GM19043 (cell line): Measurements from ENCODE around the gene BCL7B.
"Not testable (repeated sequence)": the region's sequence is repeated elsewhere in the genome, so short reads cannot be mapped to it uniquely, and the experiment has no call there.

Experiments
- ATAC-seq: cut with Tn5 transposase; IDR thresholded peaks from one replicate; pipeline ENCODE4 v1.9.1; 2021; ENCODE audit warnings: low read depth; ENCODE audit not compliant: unreplicated experiment

The BCL7B gene

GRCh38 chr7:73504920-73505319 lies 52.6 kb downstream of the BCL7B start:
- ATAC-seq: no peak

GRCh38 chr7:73504017-73504416 lies 53.5 kb downstream of the BCL7B start:
- ATAC-seq: no peak

- ATAC-seq: no peak
Observed at GRCh38 chr7:73503229-73503628, 54.3 kb downstream of the BCL7B start.

- no peak for ATAC-seq
Observed at GRCh38 chr7:73496626-73497025, 60.9 kb downstream of the BCL7B start.

- not testable (repeated sequence) for ATAC-seq
Observed at GRCh38 chr7:73495507-73495906, 62.0 kb downstream of the BCL7B start.

GRCh38 chr7:73489976-73490375 lies 67.5 kb downstream of the BCL7B start:
- no peak for ATAC-seq

GRCh38 chr7:73487486-73487885 lies 70.0 kb downstream of the BCL7B start:
- ATAC-seq: no peak
